Measurements from ENCODE around the gene MAP10.
A peak's percentile ranks its signal among the peaks of the same experiment; 100 is the strongest.

Gene MAP10

DNA sequence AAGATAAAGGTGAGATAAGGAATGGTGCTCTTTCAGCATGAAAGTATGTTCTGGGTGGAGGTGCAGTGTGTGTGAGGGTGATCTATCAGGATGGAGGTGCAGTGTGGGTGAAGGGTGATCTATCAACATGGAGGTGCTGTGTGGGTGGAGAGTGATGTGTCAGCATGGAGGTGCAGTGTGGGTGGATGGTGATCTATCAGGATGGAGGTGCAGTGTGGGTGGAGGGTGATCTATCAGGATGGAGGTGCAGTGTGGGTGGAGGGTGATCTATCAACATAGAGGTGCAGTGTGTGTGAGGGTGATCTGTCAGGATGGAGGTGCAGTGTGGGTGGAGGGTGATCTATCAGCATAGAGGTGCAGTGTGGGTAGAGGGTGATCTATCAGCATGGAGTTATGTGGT is 12.3 kb upstream of the MAP10 start:
- Histone ChIP-seq H3K4me1 (ENCODE audit: control insufficient read depth in 1 of 2, insufficient read depth in 2 of 2, low read length in 2 of 2) (no peaks in the 10 kb centered on the region), H3K4me3 (ENCODE audit: low read depth, low read length) (no peak overlapping the region), H3K27ac (ENCODE audit: low read depth, low read length) (no peak overlapping the region), H4K91ac (ENCODE audit: low read depth, low read length) (no peak overlapping the region), H2AK5ac (ENCODE audit: low read length) (no peak overlapping the region), H2AFZ (ENCODE audit: insufficient read depth, low read length, poor library complexity) (no peak overlapping the region), H4K8ac (ENCODE audit: low read depth, low read length) (no peak overlapping the region), H3K4ac (ENCODE audit: low read depth, low read length) (no peak overlapping the region), H3K79me1 (ENCODE audit: low read length) (no peaks in the 10 kb centered on the region), H4K12ac (ENCODE audit: low read depth, low read length) (no peak overlapping the region), H3K36me3 (ENCODE audit: control insufficient read depth in 1 of 2, insufficient read depth in 2 of 2, low read length in 2 of 2) (no peaks in the 10 kb centered on the region), H2BK120ac (ENCODE audit: insufficient read depth, low read length, poor library complexity) (no peak overlapping the region), H3K14ac (ENCODE audit: low read length) (no peak overlapping the region), H3K9me3 (ENCODE audit: insufficient read depth, low read depth, low read length) (peaks cover 3% of the 10 kb centered on the region), H3K79me2 (ENCODE audit: control insufficient read depth, insufficient read depth, low read length, poor library complexity) (no peaks in the 10 kb centered on the region), H3K27me3 (ENCODE audit: insufficient read depth, low read length) (no peaks in the 10 kb centered on the region), H3K18ac (ENCODE audit: low read length) (no peak overlapping the region), H2BK12ac (ENCODE audit: low read length) (no peak overlapping the region), H3K23ac (ENCODE audit: low read length) (peak overlapping the region; percentile 1), H3K9ac (ENCODE audit: low read length) (no peak overlapping the region), H3K4me2 (ENCODE audit: low read length) (no peak overlapping the region), H2BK5ac (ENCODE audit: low read depth, low read length, poor library complexity) (no peak overlapping the region)
- no peak for DNase-seq

DNA sequence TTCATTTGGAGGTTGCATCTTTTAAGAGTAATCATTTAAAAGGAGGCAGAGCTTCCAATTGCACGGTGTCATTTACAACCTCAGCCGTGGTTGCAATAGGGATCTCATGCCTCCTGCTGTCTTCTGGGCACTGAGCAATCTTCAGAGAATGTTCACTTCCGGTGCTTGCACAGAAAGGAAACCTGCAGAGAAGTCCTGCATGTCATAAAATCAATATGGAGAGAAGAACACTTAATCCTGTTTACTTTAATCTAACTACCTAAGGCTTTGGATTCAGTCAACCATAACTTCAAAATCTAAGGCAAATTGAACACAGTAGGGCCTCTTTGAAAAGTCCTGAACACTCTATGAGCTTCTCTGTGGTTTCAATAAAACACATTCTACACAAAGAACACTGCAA is 11.3 kb upstream of the MAP10 start:
- H4K91ac ChIP-seq (ENCODE audit: low read depth, low read length) = no peak overlapping the region
- H2AK5ac ChIP-seq (ENCODE audit: low read length) = no peak overlapping the region
- no peak overlapping the region for H3K18ac ChIP-seq (ENCODE audit: low read length)
- DNase-seq = no peak
- H3K4ac ChIP-seq (ENCODE audit: low read depth, low read length) = no peak overlapping the region
- H2BK120ac ChIP-seq (ENCODE audit: insufficient read depth, low read length, poor library complexity) = no peak overlapping the region
- H2BK12ac ChIP-seq (ENCODE audit: low read length) = no peak overlapping the region
- H3K4me3 ChIP-seq (ENCODE audit: low read depth, low read length) = no peak overlapping the region
- no CpG with 5 or more reads among the region's 3 CpGs for WGBS (ENCODE audit: extremely low coverage, insufficient coverage, insufficient read length)
- no peak overlapping the region for H2BK5ac ChIP-seq (ENCODE audit: low read depth, low read length, poor library complexity)
- H3K23ac ChIP-seq (ENCODE audit: low read length) = no peak overlapping the region
- no peak overlapping the region for H2AFZ ChIP-seq (ENCODE audit: insufficient read depth, low read length, poor library complexity)
- no peaks in the 10 kb centered on the region for H3K36me3 ChIP-seq (ENCODE audit: control insufficient read depth in 1 of 2, insufficient read depth in 2 of 2, low read length in 2 of 2)
- H3K4me2 ChIP-seq (ENCODE audit: low read length) = no peak overlapping the region
- no peaks in the 10 kb centered on the region for H3K4me1 ChIP-seq (ENCODE audit: control insufficient read depth in 1 of 2, insufficient read depth in 2 of 2, low read length in 2 of 2)
- no peak overlapping the region for H4K12ac ChIP-seq (ENCODE audit: low read depth, low read length)
- no peaks in the 10 kb centered on the region for H3K79me1 ChIP-seq (ENCODE audit: low read length)
- H3K27ac ChIP-seq (ENCODE audit: low read depth, low read length) = no peak overlapping the region
- no peaks in the 10 kb centered on the region for H3K27me3 ChIP-seq (ENCODE audit: insufficient read depth, low read length)
- H3K14ac ChIP-seq (ENCODE audit: low read length) = no peak overlapping the region
- H3K9me3 ChIP-seq (ENCODE audit: insufficient read depth, low read depth, low read length) = peaks cover 3% of the 10 kb centered on the region
- no peak overlapping the region for H4K8ac ChIP-seq (ENCODE audit: low read depth, low read length)
- no peaks in the 10 kb centered on the region for H3K79me2 ChIP-seq (ENCODE audit: control insufficient read depth, insufficient read depth, low read length, poor library complexity)
- no peak overlapping the region for H3K9ac ChIP-seq (ENCODE audit: low read length)

DNA sequence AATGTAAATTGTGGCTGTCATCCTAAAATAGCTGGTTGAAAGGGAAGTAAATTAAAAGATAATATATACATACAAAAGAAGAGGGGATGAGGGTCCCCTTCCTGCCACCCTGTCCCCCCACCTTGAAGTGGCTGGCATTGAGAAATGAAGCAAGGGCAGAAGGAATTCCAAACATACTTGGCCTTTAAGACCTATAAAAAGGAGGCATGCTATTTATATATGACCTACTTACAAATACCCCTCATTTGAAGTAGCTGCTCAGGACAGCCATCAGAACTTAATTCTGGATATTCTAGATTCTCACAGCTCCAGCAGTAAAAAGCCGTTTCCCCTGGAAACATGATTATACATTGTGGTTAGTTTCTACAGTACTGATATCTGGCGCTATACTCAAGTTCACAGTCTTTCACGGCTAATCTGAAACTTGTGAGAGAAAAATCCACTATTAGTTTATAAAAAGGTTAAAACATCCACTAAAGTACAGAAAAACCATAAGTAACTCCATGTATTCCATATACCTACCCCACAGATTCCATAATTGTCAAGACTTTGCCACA is 9.6 kb upstream of the MAP10 start:
- no CpG with 5 or more reads among the region's 3 CpGs for WGBS (ENCODE audit: extremely low coverage, insufficient coverage, insufficient read length)
- DNase-seq = no peak
- Histone ChIP-seq H2BK5ac (ENCODE audit: low read depth, low read length, poor library complexity) (no peak overlapping the region), H3K4me2 (ENCODE audit: low read length) (no peak overlapping the region), H3K9me3 (ENCODE audit: insufficient read depth, low read depth, low read length) (peaks cover 3% of the 10 kb centered on the region), H2AK5ac (ENCODE audit: low read length) (no peak overlapping the region), H2BK12ac (ENCODE audit: low read length) (no peak overlapping the region), H3K23ac (ENCODE audit: low read length) (no peak overlapping the region), H3K4ac (ENCODE audit: low read depth, low read length) (no peak overlapping the region), H3K14ac (ENCODE audit: low read length) (no peak overlapping the region), H4K8ac (ENCODE audit: low read depth, low read length) (no peak overlapping the region), H3K27ac (ENCODE audit: low read depth, low read length) (no peak overlapping the region), H4K91ac (ENCODE audit: low read depth, low read length) (no peak overlapping the region), H3K4me1 (ENCODE audit: control insufficient read depth in 1 of 2, insufficient read depth in 2 of 2, low read length in 2 of 2) (no peaks in the 10 kb centered on the region), H4K12ac (ENCODE audit: low read depth, low read length) (no peak overlapping the region), H3K27me3 (ENCODE audit: insufficient read depth, low read length) (no peaks in the 10 kb centered on the region), H3K18ac (ENCODE audit: low read length) (no peak overlapping the region), H3K79me1 (ENCODE audit: low read length) (no peaks in the 10 kb centered on the region), H2AFZ (ENCODE audit: insufficient read depth, low read length, poor library complexity) (no peak overlapping the region), H3K4me3 (ENCODE audit: low read depth, low read length) (no peak overlapping the region), H3K79me2 (ENCODE audit: control insufficient read depth, insufficient read depth, low read length, poor library complexity) (no peaks in the 10 kb centered on the region), H3K9ac (ENCODE audit: low read length) (no peak overlapping the region), H3K36me3 (ENCODE audit: control insufficient read depth in 1 of 2, insufficient read depth in 2 of 2, low read length in 2 of 2) (no peaks in the 10 kb centered on the region), H2BK120ac (ENCODE audit: insufficient read depth, low read length, poor library complexity) (no peak overlapping the region)

DNA sequence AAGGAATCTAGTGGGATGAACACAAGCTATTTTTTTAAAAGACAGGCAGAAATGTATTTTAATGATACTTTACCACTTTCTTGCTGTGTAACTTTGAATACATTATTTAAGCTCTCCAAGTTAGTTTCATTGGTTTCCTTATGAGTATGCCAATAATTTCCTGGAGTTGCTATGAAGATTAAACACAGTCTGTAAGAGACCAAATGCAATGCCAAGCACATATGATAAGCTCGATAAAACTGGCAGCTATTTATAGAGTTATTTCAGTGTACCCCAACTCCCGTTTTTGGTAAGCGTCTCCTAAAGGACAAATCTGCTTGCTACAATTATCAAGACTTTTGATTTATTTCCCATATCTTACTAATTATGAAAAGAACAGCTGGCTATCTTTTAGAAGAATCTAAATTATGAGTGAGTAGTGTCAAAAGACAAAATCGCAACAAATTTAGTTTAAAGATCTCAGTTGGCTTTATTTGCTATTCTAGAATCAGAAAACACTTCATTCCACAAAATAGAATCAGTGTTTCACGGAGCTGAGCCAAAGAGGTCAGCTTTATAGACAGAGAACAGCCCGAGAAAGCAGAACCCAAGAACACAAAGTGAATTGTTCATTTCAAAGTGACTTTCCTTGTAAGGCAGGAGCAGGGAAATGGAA is 7.2 kb upstream of the MAP10 start:
- no peak for DNase-seq
- no peak overlapping the region for H3K27ac ChIP-seq (ENCODE audit: low read depth, low read length)
- H3K4ac ChIP-seq (ENCODE audit: low read depth, low read length) = no peak overlapping the region
- no peak overlapping the region for H2BK5ac ChIP-seq (ENCODE audit: low read depth, low read length, poor library complexity)
- no peaks in the 10 kb centered on the region for H3K4me1 ChIP-seq (ENCODE audit: control insufficient read depth in 1 of 2, insufficient read depth in 2 of 2, low read length in 2 of 2)
- H3K23ac ChIP-seq (ENCODE audit: low read length) = no peak overlapping the region
- no peak overlapping the region for H3K18ac ChIP-seq (ENCODE audit: low read length)
- H4K91ac ChIP-seq (ENCODE audit: low read depth, low read length) = no peak overlapping the region
- no peaks in the 10 kb centered on the region for H3K36me3 ChIP-seq (ENCODE audit: control insufficient read depth in 1 of 2, insufficient read depth in 2 of 2, low read length in 2 of 2)
- no peak overlapping the region for H3K14ac ChIP-seq (ENCODE audit: low read length)
- no peaks in the 10 kb centered on the region for H3K79me2 ChIP-seq (ENCODE audit: control insufficient read depth, insufficient read depth, low read length, poor library complexity)
- H3K79me1 ChIP-seq (ENCODE audit: low read length) = no peaks in the 10 kb centered on the region
- H3K4me3 ChIP-seq (ENCODE audit: low read depth, low read length) = no peak overlapping the region
- H3K27me3 ChIP-seq (ENCODE audit: insufficient read depth, low read length) = no peaks in the 10 kb centered on the region
- H3K4me2 ChIP-seq (ENCODE audit: low read length) = no peak overlapping the region
- H4K8ac ChIP-seq (ENCODE audit: low read depth, low read length) = no peak overlapping the region
- no peak overlapping the region for H2AFZ ChIP-seq (ENCODE audit: insufficient read depth, low read length, poor library complexity)
- no peak overlapping the region for H2BK12ac ChIP-seq (ENCODE audit: low read length)
- no peak overlapping the region for H2AK5ac ChIP-seq (ENCODE audit: low read length)
- H3K9ac ChIP-seq (ENCODE audit: low read length) = no peak overlapping the region
- WGBS (ENCODE audit: extremely low coverage, insufficient coverage, insufficient read length) = no CpG with 5 or more reads among the region's 6 CpGs
- H3K9me3 ChIP-seq (ENCODE audit: insufficient read depth, low read depth, low read length) = peaks cover 1% of the 10 kb centered on the region
- no peak overlapping the region for H4K12ac ChIP-seq (ENCODE audit: low read depth, low read length)
- H2BK120ac ChIP-seq (ENCODE audit: insufficient read depth, low read length, poor library complexity) = no peak overlapping the region

Data from trophoblast cell (in vitro differentiated cells and primary cell).